GM19043 (cell line): ENCODE results near the gene HHEX.
"Not testable (repeated sequence)": the region's sequence is repeated elsewhere in the genome, so short reads cannot be mapped to it uniquely, and the experiment has no call there.

ENCODE experiments used
- ATAC-seq: cut with Tn5 transposase; IDR thresholded peaks from one replicate; pipeline ENCODE4 v1.9.1; 2021; ENCODE audit warnings: low read depth; ENCODE audit not compliant: unreplicated experiment

The HHEX gene

DNA sequence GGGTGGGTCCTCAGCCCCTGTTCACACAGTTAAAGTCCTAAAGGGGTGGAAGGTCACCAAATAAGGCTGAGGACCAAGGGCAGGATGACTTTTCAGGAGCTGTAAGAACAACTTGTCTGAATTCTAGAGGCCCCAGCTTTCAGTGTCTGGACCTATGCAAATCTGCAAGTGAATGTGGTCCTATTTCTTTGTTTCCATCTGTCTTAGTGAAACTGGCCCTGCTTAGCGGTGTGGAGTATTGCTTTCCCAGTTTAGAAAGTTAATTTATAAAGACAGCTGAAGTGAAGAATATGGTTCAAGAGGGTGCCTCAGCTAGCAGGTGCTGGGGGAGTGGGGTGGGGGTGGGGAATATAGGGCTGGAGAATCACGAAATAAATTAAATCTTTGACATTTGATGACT, 40.1 kb downstream of the HHEX start:
- ATAC-seq, result peak; percentile 93

DNA sequence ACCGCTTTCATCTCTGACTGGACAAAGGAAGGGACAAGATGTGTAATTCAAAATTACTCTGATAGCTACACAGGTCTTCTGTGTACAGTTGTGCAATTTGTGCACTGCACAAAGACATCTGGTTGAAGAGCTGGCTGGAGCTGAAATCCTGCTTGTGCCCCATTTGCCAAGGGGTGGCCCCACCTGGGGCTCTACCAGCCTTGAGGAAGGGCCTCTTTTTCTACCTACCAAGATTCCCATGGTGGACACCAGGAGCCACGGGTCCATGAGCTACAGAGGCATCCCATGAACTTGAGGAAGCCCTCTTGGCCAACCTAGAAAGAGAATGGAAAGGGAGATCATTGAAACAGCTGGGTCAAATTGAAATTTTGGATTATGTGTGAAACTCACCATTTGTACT, 43.2 kb downstream of the HHEX start:
- no peak for ATAC-seq

DNA sequence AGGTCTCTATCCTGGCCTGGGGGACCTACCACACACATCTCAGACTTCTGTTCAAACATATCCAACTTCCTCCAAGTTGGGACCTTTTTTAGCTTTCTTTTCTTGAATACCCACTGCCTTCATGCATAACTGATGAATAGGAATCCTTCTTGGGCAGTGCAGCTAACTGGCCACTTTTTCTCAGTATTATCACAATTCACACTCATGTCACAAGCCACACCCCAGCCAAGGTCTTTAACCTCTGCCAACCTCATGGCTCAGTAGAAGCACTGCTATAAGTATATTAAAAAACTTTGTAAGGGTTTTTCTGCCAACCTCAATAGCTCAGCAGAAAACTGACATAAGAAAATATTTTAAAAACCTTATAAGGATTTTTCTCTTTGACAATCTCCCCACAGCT, 44.5 kb downstream of the HHEX start:
- no peak for ATAC-seq

DNA sequence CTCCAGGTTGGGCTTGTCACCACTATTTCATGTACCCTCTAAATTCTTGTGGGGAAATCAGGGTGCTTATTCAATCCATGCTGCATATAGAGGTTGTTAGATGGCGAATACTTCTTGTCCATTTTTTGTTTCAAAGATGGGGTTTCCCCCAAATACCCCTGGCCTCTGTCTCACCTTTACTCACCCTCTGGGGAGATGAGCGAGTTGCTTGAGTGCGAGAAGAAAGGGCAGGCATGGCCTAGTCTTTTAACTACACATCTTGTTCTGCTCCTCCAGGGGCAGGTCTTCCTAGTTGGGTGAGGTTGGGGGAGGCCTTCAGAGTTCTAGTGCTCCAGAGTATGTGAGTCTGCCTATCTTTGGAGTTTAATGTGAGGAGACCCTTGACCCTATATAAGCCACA, 46.2 kb downstream of the HHEX start:
- ATAC-seq, result no peak

DNA sequence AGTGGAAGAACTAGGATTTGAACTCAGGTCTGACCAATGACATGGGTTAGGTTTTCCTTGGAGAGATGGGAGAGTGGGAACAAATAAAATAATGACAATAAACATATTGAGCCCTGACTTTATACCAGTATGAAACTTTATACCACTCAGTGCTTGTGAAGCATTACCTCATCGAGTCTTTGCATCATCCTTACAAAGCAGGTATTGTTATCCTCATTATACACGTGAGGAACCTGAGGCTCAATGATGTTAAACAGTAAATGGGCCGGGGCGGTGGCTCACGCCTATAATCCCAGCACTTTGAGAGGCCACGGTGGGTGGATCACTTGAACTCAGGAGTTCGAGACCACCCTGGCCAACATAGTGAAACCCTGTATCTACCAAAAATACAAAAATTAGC, 47.7 kb downstream of the HHEX start:
- ATAC-seq, result no peak

DNA sequence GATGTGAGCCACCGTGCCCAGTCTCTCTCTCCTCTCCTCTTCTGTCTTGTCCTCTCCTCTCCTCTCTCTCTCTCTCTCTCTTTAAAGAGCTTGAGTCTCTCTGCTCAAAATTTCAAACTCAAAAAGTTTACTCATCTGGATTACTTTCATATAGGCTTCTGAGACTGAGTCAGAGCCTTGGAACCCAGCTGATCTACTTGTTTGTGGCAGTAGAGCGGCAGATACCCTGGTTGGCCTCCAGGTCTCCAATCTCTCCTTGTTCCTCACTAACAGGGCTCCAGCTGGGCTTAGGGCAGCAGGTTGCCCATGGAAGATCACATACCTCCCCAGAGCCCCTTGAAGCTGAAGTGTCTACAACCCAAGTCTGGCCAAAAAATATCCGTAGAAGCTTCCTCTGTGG, 51.0 kb downstream of the HHEX start:
- no peak for ATAC-seq

DNA sequence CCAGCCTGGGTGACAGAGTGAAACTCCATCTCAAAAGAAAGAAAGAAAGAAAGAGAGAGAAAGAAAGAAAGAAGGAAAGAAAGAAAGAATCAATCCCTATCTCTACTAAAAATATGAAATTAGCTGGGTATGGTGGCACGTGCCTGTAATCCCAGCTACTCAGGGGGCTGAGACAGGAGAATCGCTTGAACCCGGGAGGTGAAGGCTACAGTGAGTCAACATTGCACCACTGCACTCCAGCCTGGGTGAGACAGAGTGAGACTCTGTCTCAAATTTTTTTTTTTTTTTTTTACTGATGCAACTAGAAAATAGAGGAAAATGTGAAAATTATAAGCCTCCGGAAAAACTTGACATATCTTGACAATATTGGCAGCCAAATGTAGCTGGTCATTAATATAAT, 52.0 kb downstream of the HHEX start:
- ATAC-seq, result not testable (repeated sequence)

DNA sequence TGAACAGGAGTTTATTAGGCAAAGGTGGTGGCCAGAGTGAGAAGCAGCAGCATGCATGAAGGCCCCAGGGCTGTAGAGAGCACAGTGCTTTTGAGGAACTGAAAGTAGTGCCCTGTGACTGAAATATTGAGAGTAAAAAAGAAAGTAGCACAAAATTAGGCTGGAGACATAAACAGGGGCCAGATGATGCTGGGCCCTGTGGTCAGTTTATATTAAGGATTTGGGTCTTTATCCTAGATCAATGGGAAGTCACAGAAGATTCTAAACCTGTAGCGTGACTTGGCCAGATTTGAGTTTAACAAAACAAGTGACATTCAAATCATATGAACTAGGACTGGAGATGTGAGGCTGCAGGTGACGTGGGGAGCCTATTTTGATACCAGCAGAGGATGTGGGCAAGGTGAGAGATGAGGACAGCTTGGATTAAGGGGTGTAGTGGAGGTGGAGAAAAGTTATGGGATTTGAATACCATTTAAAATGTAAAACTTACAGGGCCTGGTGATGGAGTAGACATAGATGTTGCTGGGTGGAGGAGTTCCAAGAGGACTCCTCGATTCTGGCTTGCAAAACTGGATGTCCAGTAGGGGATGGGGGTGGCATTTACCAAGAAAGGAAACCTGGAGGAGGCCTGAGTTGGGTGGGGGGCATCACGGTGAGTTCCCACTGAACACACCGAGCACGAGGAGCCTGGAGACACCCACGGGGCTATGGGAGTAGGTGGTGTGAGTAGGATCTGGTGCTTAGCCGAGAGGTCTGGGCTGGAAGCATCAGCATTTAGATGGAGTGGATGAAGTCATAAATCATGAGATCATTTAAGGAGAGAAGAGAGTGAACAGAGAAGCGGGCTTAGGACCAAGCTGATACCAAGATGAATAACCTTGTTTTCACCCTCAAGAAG, 52.8 kb downstream of the HHEX start:
- peak; percentile 98 for ATAC-seq
